Activated T-cell treated with anti-CD3 and anti-CD28 coated beads for 48 hours (primary cell): Measurements from ENCODE around the gene KIAA1217.
"Not testable (repeated sequence)": the region's sequence is repeated elsewhere in the genome, so short reads cannot be mapped to it uniquely, and the experiment has no call there.

Experiments used
- DNase-seq: peaks from one replicate; pipeline ENCODE4 v3.0.0-alpha.2; 2020; ENCODE audit warnings: low read depth

Gene KIAA1217

GRCh38 chr10:24292304-24293293, 83.7 kb downstream of the KIAA1217 start:
- DNase-seq = no peak

- DNase-seq = no peak
Measured at GRCh38 chr10:24299578-24300260, 90.8 kb downstream of the KIAA1217 start.

- no peak for DNase-seq
Measured at GRCh38 chr10:24303522-24304310, 94.8 kb downstream of the KIAA1217 start.

GRCh38 chr10:24305551-24306506, 96.9 kb downstream of the KIAA1217 start:
- DNase-seq = no peak

- DNase-seq = no peak
Measured at GRCh38 chr10:24306507-24306875, 97.6 kb downstream of the KIAA1217 start.

- DNase-seq = no peak
Measured at GRCh38 chr10:24307116-24307515, 98.2 kb downstream of the KIAA1217 start.

GRCh38 chr10:24307696-24308485, 99.0 kb downstream of the KIAA1217 start:
- DNase-seq = no peak

- no peak for DNase-seq
Measured at GRCh38 chr10:24310104-24310503, 101.2 kb downstream of the KIAA1217 start.

- DNase-seq = no peak
Measured at GRCh38 chr10:24311888-24312287, 103.0 kb downstream of the KIAA1217 start.

- no peak for DNase-seq
Measured at GRCh38 chr10:24313283-24313682, 104.3 kb downstream of the KIAA1217 start.

GRCh38 chr10:24315211-24315610, 106.3 kb downstream of the KIAA1217 start:
- no peak for DNase-seq

- DNase-seq = no peak
Measured at GRCh38 chr10:24318517-24318916, 109.6 kb downstream of the KIAA1217 start.

GRCh38 chr10:24320373-24320772, 111.4 kb downstream of the KIAA1217 start:
- no peak for DNase-seq

GRCh38 chr10:24324651-24325050, 115.7 kb downstream of the KIAA1217 start:
- DNase-seq = no peak

GRCh38 chr10:24331457-24331856, 122.5 kb downstream of the KIAA1217 start:
- DNase-seq = no peak

GRCh38 chr10:24333736-24334135, 124.8 kb downstream of the KIAA1217 start:
- DNase-seq = no peak

- DNase-seq = no peak
Measured at GRCh38 chr10:24334279-24334939, 125.5 kb downstream of the KIAA1217 start.

GRCh38 chr10:24337723-24338122, 128.8 kb downstream of the KIAA1217 start:
- not testable (repeated sequence) for DNase-seq

GRCh38 chr10:24339387-24339786, 130.4 kb downstream of the KIAA1217 start:
- DNase-seq = no peak

GRCh38 chr10:24340446-24340845, 131.5 kb downstream of the KIAA1217 start:
- DNase-seq = no peak
